Immature natural killer cell (primary cell): ENCODE data around the gene ADK. TPM values are rescaled to one million over a fixed set of nuclear protein-coding genes. Genes with fewer than 3 reads are reported as not detected.

ENCODE experiments used
- DNase-seq, 3 donors: peaks; one replicate each; pipeline ENCODE4 v3.0.0; 2022; ENCODE audit warnings: mixed read lengths in 1 of 3
- H3K27ac Mint-ChIP-seq, 6 donors: one replicate each; pipeline ENCODE4 v1.8.0; 2020; ENCODE audit warnings: mixed read lengths in 6 of 6, mild to moderate bottlenecking in 5 of 6, inconsistent platforms in 4 of 6, moderate library complexity in 3 of 6
- H3K27me3 Mint-ChIP-seq, 3 donors: one replicate each; pipeline ENCODE4 v1.8.0; 2020 to 2021; ENCODE audit warnings: low read depth in 3 of 3, mild to moderate bottlenecking in 3 of 3, mixed read lengths in 3 of 3, moderate library complexity in 3 of 3, inconsistent platforms in 1 of 3
- H3K36me3 Mint-ChIP-seq, 3 donors: one replicate each; pipeline ENCODE4 v1.8.0; 2020; ENCODE audit warnings: mixed read lengths in 3 of 3, inconsistent platforms in 2 of 3, mild to moderate bottlenecking in 2 of 3
- H3K4me1 Mint-ChIP-seq, 2 donors: one replicate each; pipeline ENCODE4 v1.8.0; 2020; ENCODE audit warnings: inconsistent platforms in 2 of 2, mild to moderate bottlenecking in 2 of 2, mixed read lengths in 2 of 2, moderate library complexity in 1 of 2
- H3K4me3 Mint-ChIP-seq, 5 donors: one replicate each; pipeline ENCODE4 v1.8.0; 2020; ENCODE audit warnings: mild to moderate bottlenecking in 5 of 5, mixed read lengths in 5 of 5, inconsistent platforms in 3 of 5, moderate library complexity in 3 of 5
- H3K9me3 Mint-ChIP-seq, 6 donors: one replicate each; pipeline ENCODE4 v1.8.0; 2020; ENCODE audit warnings: mild to moderate bottlenecking in 6 of 6, mixed read lengths in 6 of 6, inconsistent platforms in 4 of 6, moderate library complexity in 3 of 6
- polyA plus RNA-seq, 3 donors: library from polyadenylated mRNA; unstranded; fragments of 300-500 nt; fragmentation: Illumina TruSeq; gene quantifications; one replicate each; pipeline ENCODE4 v1.2.3, GENCODE V29; 2021

Gene ADK
- polyA plus RNA-seq, 3 donors from 2014 or later: 26.9 to 36.7 (median 28.4) TPM

GRCh38 chr10:74662635-74663034 lies 511.6 kb downstream of the ADK start:
- Mint-ChIP-seq H3K27me3 (peaks cover 0 to 2% (median 0%) of the 10 kb centered on the region in 3 donors), H3K27ac (no peak overlapping the region), H3K4me1 (no peaks in the 10 kb centered on the region), H3K4me3 (no peak overlapping the region), H3K36me3 (peaks cover 0 to 4% (median 0%) of the 10 kb centered on the region in 3 donors), H3K9me3 (peaks cover 0 to 2% (median 0%) of the 10 kb centered on the region in 6 donors)
- DNase-seq: no peak

DNA sequence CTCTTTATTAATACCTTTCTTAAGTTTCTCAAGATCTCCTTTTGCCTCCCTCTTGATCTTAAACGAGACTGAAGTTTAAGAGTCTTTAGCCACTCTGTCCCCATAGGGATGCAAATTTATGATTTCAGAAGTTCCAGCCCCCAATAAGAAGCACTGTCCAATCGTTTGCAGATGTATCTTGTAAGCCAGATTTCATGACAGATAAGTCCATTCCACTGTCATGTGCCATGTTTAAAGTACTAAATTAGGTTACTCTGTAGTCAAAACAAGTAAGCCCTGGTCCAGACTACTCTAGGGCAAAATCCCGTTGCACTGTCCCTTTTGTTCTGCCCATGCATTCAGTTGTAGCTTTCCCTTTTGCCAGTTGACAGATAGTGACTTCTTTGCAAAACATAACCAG lies 518.2 kb downstream of the ADK start:
- H3K27ac Mint-ChIP-seq: no peak overlapping the region
- H3K4me3 Mint-ChIP-seq: no peak overlapping the region
- peaks cover 9 to 22% (median 16%) of the 10 kb centered on the region in 3 donors for H3K36me3 Mint-ChIP-seq
- no peaks in the 10 kb centered on the region for H3K9me3 Mint-ChIP-seq
- DNase-seq: no peak
- H3K4me1 Mint-ChIP-seq: no peaks in the 10 kb centered on the region
- H3K27me3 Mint-ChIP-seq: no peaks in the 10 kb centered on the region

DNA sequence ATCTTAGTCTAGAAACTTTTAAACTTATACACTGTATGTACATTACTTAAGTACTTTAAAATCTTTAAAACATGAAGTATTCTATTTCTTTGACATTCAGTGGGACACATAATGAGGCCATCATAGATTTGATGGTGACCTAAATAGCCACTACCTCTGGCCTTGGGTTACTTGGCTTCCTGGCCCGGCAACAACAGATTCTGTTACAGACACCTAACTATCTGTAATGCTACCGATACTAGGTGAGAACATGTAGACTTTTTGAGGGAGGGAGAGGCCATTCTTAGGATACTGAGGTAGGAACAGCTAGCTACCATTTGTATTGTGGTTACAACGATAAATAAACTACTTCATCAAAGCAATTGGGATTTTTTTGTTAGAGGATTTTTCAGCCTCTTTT lies 520.7 kb downstream of the ADK start:
- Mint-ChIP-seq H3K27me3 (no peaks in the 10 kb centered on the region), H3K27ac (no peak overlapping the region), H3K9me3 (no peaks in the 10 kb centered on the region), H3K4me1 (no peaks in the 10 kb centered on the region), H3K36me3 (peaks cover 9 to 32% (median 25%) of the 10 kb centered on the region in 3 donors), H3K4me3 (no peak overlapping the region)
- no peak for DNase-seq

- no peak overlapping the region for H3K4me3 Mint-ChIP-seq
- no peaks in the 10 kb centered on the region for H3K9me3 Mint-ChIP-seq
- no peaks in the 10 kb centered on the region for H3K27me3 Mint-ChIP-seq
- peaks cover 11 to 36% (median 25%) of the 10 kb centered on the region in 3 donors for H3K36me3 Mint-ChIP-seq
- H3K27ac Mint-ChIP-seq: no peak overlapping the region
- peaks cover 3 to 6% of the 10 kb centered on the region in 2 donors for H3K4me1 Mint-ChIP-seq
- DNase-seq: no peak
These were observed 521.6 kb downstream of the ADK start for GRCh38 chr10:74672430-74673165.

DNA sequence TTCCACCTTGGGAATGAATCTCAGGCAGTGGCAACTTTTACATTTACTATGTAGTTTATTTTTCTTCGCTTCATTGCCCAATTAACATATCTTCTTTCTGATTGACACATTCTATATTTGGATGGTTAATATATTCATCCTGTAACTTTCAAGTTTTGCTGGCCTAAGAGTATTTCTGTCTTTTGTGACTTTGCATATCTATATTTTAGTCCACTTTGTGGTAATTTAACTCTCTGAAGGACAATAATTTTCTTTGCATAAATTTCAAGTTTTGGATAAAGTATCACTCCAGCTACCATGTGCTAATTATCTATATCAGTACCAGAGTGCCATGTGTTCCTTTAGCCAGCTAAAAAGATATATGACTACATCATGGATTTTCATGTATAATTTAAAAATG lies 523.9 kb downstream of the ADK start:
- Mint-ChIP-seq H3K9me3 (no peaks in the 10 kb centered on the region), H3K36me3 (peaks cover 12 to 38% (median 25%) of the 10 kb centered on the region in 3 donors), H3K4me3 (no peak overlapping the region), H3K27me3 (no peaks in the 10 kb centered on the region), H3K27ac (no peak overlapping the region), H3K4me1 (peaks cover 3 to 7% of the 10 kb centered on the region in 2 donors)
- no peak for DNase-seq

- Mint-ChIP-seq H3K27me3 (no peaks in the 10 kb centered on the region), H3K27ac (no peak overlapping the region), H3K4me1 (peaks cover 3 to 7% of the 10 kb centered on the region in 2 donors), H3K36me3 (peaks cover 12 to 38% (median 25%) of the 10 kb centered on the region in 3 donors), H3K4me3 (no peak overlapping the region), H3K9me3 (no peaks in the 10 kb centered on the region)
- DNase-seq: no peak
These were observed 524.5 kb downstream of the ADK start for GRCh38 chr10:74675484-74675883.

DNA sequence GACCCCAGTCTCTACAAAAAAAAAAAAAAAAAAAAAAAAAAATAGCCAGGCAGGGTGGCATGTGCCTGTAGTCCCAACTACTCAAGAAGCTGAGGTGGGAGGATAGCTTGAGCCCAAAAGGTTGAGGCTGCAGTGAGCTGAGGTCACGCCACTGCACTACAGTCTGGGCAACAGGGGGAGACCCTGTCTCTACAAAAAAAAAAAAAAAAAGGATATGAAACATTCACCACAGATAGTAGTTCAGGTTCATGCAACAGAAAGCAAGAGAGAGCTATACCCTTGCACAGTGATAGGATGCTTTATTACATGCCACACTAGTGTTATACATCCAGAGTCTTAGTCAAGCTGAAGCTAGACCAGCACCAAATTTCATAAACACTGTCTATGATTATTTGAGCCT lies 526.9 kb downstream of the ADK start:
- no peak overlapping the region for H3K27ac Mint-ChIP-seq
- no peak overlapping the region for H3K4me3 Mint-ChIP-seq
- peaks cover 18 to 27% of the 10 kb centered on the region in 2 donors for H3K4me1 Mint-ChIP-seq
- H3K9me3 Mint-ChIP-seq: no peaks in the 10 kb centered on the region
- H3K27me3 Mint-ChIP-seq: no peaks in the 10 kb centered on the region
- no peak for DNase-seq
- peaks cover 7 to 29% (median 17%) of the 10 kb centered on the region in 3 donors for H3K36me3 Mint-ChIP-seq

DNA sequence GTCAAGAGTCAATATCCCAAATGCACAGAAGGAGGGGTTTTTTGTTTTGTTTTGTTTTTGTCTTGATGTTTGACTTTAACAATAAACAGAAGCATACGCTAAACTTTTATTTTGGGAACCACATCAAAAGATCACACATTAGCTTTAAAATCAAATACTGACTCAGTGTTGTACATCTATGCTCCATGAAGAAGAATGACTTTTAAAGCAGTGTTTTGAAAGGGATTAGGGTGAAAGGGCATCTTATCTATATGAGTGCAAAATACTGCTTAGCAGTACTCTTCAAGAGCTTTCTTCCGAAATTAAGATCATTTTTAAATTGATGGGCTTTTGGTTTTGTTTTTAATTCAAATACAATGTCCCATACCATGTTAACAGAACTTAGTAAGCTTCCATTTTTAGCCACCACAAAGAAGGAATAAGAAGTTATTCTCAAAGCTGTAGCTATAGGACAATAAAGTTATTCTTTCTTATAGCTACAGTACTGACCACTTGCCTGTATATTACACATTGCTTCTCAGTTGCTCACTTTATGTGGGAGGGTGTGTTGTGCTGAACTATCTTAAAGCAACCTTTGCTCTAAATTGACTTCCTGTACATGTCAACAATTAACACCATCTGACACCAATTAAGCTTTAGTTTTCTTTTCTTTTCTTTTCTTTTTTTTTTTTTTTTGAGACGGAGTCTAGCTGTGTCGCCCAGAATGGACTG lies 531.1 kb downstream of the ADK start:
- Mint-ChIP-seq H3K4me3 (peak overlapping the region in 4 of 5 donors; percentile 18 to 60 (median 46)), H3K9me3 (no peaks in the 10 kb centered on the region), H3K36me3 (peaks cover 6 to 16% (median 11%) of the 10 kb centered on the region in 3 donors), H3K27me3 (no peaks in the 10 kb centered on the region), H3K4me1 (peaks cover 18 to 28% of the 10 kb centered on the region in 2 donors), H3K27ac (peak overlapping the region; percentile 37 to 80 (median 70))
- DNase-seq: peak in 1 of 3 donors; percentile 0

- Mint-ChIP-seq H3K9me3 (no peaks in the 10 kb centered on the region), H3K36me3 (peaks cover 3 to 13% (median 11%) of the 10 kb centered on the region in 3 donors), H3K27ac (peak overlapping the region in 1 of 6 donors; percentile 24), H3K4me1 (peaks cover 15 to 21% of the 10 kb centered on the region in 2 donors), H3K4me3 (no peak overlapping the region), H3K27me3 (peaks cover 0 to 1% (median 0%) of the 10 kb centered on the region in 3 donors)
- DNase-seq: no peak
These were observed 532.0 kb downstream of the ADK start for GRCh38 chr10:74683067-74683466.

- Mint-ChIP-seq H3K27me3 (peaks cover 0 to 2% (median 0%) of the 10 kb centered on the region in 3 donors), H3K9me3 (no peaks in the 10 kb centered on the region), H3K4me3 (no peak overlapping the region), H3K36me3 (peaks cover 3 to 11% (median 11%) of the 10 kb centered on the region in 3 donors), H3K4me1 (peaks cover 15 to 21% of the 10 kb centered on the region in 2 donors), H3K27ac (peak overlapping the region in 1 of 6 donors; percentile 16)
- DNase-seq: no peak
These were observed 532.8 kb downstream of the ADK start for GRCh38 chr10:74683621-74684364.

DNA sequence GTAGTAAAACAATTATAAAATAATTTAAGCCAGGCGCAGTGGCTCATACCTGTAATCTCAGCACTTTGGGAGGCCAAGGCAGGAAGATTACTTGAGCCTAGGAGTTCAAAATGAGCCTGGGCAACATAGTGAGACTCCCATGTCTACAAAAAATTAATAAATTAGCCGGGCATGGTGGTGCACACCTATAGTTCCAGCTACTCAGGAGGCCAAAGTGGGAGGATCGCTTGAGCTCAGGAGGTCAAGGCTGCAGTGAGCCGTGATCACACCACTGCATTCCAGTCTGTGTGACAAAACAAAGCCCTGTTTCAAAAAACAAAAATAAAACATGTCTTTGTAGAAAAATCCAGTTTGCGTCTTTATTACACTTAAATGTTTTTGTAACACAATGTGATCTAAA lies 533.4 kb downstream of the ADK start:
- Mint-ChIP-seq H3K9me3 (no peaks in the 10 kb centered on the region), H3K4me3 (no peak overlapping the region)

DNA sequence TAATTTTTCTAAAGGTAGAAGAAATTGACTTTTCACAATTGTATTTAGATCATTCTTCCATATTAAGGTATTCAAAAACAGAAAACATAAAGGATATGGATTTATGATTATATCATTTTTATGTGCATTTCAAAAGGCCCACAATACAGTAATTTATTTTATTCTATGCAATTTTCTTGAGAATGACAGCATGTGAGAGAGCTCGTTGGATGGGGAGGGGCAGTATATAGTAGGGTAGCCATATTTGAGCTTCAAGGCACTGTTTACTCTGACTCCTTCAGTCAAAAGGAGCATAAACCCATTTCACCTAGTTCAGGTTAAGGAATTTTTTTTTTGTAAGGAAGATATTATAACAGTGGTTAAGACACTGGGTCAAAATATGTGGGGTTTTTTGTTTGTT lies 534.5 kb downstream of the ADK start:
- no peak overlapping the region for H3K27ac Mint-ChIP-seq
- H3K36me3 Mint-ChIP-seq: peaks cover 3 to 11% (median 11%) of the 10 kb centered on the region in 3 donors
- peaks cover 15 to 21% of the 10 kb centered on the region in 2 donors for H3K4me1 Mint-ChIP-seq

More for the DNA sequence above, 533.4 kb downstream of the ADK start:
- peaks cover 15 to 21% of the 10 kb centered on the region in 2 donors for H3K4me1 Mint-ChIP-seq
- no peak for DNase-seq
- peaks cover 0 to 2% (median 0%) of the 10 kb centered on the region in 3 donors for H3K27me3 Mint-ChIP-seq
- peaks cover 3 to 11% (median 11%) of the 10 kb centered on the region in 3 donors for H3K36me3 Mint-ChIP-seq
- no peak overlapping the region for H3K27ac Mint-ChIP-seq

DNA sequence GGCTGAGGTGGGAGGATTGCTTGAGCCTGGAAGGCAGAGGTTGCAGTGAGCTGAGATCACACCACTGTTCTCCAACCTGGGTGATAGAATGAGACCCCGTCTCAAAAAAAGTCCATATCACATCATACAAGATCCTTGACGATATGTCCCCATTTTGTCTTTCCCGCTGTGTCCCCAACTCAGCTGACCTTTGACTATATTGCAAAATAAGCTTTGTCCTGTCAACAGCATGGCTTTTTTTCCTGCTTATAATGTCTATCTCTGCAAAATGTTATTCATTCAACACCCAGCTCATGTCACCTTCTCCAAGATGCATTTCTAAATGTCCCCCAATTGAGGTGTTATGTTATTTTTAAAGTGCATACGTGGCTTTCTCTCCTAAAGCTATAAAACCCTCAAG lies 539.4 kb downstream of the ADK start:
- DNase-seq: no peak
- Mint-ChIP-seq H3K36me3 (peaks cover 0 to 11% (median 3%) of the 10 kb centered on the region in 3 donors), H3K4me1 (no peaks in the 10 kb centered on the region), H3K27ac (no peak overlapping the region), H3K4me3 (no peak overlapping the region), H3K27me3 (peaks cover 0 to 2% (median 0%) of the 10 kb centered on the region in 3 donors), H3K9me3 (no peaks in the 10 kb centered on the region)

More for the DNA sequence above, 534.5 kb downstream of the ADK start:
- Mint-ChIP-seq H3K27me3 (peaks cover 0 to 2% (median 0%) of the 10 kb centered on the region in 3 donors), H3K9me3 (no peaks in the 10 kb centered on the region), H3K4me3 (no peak overlapping the region)
- DNase-seq: no peak
